ENCODE measurements around the gene VRK2.

- TF ChIP-seq POLR2AphosphoS5 (IDR thresholded peaks at IDR 0.05; ENCODE audit: low read depth) = no peak
- TF ChIP-seq ZNF114 (CRISPR knock-in tag; IDR thresholded peaks at IDR 0.05) = no peak
- TF ChIP-seq, protein P1, sequence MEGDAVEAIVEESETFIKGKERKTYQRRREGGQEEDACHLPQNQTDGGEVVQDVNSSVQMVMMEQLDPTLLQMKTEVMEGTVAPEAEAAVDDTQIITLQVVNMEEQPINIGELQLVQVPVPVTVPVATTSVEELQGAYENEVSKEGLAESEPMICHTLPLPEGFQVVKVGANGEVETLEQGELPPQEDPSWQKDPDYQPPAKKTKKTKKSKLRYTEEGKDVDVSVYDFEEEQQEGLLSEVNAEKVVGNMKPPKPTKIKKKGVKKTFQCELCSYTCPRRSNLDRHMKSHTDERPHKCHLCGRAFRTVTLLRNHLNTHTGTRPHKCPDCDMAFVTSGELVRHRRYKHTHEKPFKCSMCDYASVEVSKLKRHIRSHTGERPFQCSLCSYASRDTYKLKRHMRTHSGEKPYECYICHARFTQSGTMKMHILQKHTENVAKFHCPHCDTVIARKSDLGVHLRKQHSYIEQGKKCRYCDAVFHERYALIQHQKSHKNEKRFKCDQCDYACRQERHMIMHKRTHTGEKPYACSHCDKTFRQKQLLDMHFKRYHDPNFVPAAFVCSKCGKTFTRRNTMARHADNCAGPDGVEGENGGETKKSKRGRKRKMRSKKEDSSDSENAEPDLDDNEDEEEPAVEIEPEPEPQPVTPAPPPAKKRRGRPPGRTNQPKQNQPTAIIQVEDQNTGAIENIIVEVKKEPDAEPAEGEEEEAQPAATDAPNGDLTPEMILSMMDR (conservative IDR thresholded peaks at IDR 0.05; ENCODE audit: low read depth in 2 of 2) = no peak
- TF ChIP-seq CREB1 (CRISPR knock-in tag; IDR thresholded peaks at IDR 0.05; ENCODE audit: low read depth) = no peak
Observed at GRCh38 chr2:58204195-58204959, 157.8 kb downstream of the VRK2 start.

All from GM23338 (cell line).